SK-MEL-5 (cell line): ENCODE results near the gene SOX6. TPM values are rescaled to one million over a fixed set of nuclear protein-coding genes. Genes with fewer than 3 reads are reported as not detected.

ENCODE experiments used
- DNase-seq: peaks from one replicate; pipeline ENCODE4 v3.0.0-alpha.2; 2016; ENCODE audit warnings: low read depth, low spot score
- in situ Hi-C: cut with HindIII; loops from 2 replicates; pipeline ENCODE4 v1.10.0; 2016; ENCODE audit warnings: low sequenced_read_pairs, high pct_unique_total_duplicates, low pct_unique_long_range_greater_than_20kb
- total RNA-seq: library from RNA; depleted of rRNA; stranded (reverse); fragments of >200 nt; shearing (Covaris generic); gene quantifications from 2 replicates; pipeline ENCODE4 v1.2.3, GENCODE V29; 2014

Gene SOX6
- total RNA-seq, 1 experiment from 2014 or later: 84.9 TPM

GRCh38 chr11:16337421-16338213 lies 18.7 kb downstream of the SOX6 start:
- in situ Hi-C loops: no loop called here
- DNase-seq: peak; percentile 43

- in situ Hi-C loops: no loop called here
- DNase-seq: peak; percentile 86
Measured at GRCh38 chr11:16336721-16337120, 19.6 kb downstream of the SOX6 start.

GRCh38 chr11:16336204-16336603 lies 20.1 kb downstream of the SOX6 start:
- no peak for DNase-seq
- in situ Hi-C loops: no loop called here

- no peak for DNase-seq
- in situ Hi-C loops: no loop called here
Measured at GRCh38 chr11:16335236-16335962, 20.9 kb downstream of the SOX6 start.

- no peak for DNase-seq
- in situ Hi-C loops: no loop called here
Measured at GRCh38 chr11:16326679-16327297, 29.6 kb downstream of the SOX6 start.

- no peak for DNase-seq
- in situ Hi-C loops: no loop called here
Measured at GRCh38 chr11:16322190-16322589, 34.2 kb downstream of the SOX6 start.

- DNase-seq: no peak
- in situ Hi-C loops: no loop called here
Measured at GRCh38 chr11:16321148-16321547, 35.2 kb downstream of the SOX6 start.

GRCh38 chr11:16318320-16318719 lies 38.0 kb downstream of the SOX6 start:
- in situ Hi-C loops: no loop called here

GRCh38 chr11:16317712-16318111 lies 38.6 kb downstream of the SOX6 start:
- in situ Hi-C loops: no loop called here
- no peak for DNase-seq

More at GRCh38 chr11:16318320-16318719, 38.0 kb downstream of the SOX6 start:
- peak; percentile 32 for DNase-seq

GRCh38 chr11:16313846-16314245 lies 42.5 kb downstream of the SOX6 start:
- no peak for DNase-seq
- in situ Hi-C loops: no loop called here

- DNase-seq: no peak
- in situ Hi-C loops: no loop called here
Measured at GRCh38 chr11:16312233-16312765, 44.0 kb downstream of the SOX6 start.

GRCh38 chr11:16311831-16312230 lies 44.5 kb downstream of the SOX6 start:
- in situ Hi-C loops: no loop called here
- no peak for DNase-seq

GRCh38 chr11:16310943-16311342 lies 45.4 kb downstream of the SOX6 start:
- in situ Hi-C loops: no loop called here
- DNase-seq: no peak

GRCh38 chr11:16309226-16309625 lies 47.1 kb downstream of the SOX6 start:
- in situ Hi-C loops: no loop called here
- no peak for DNase-seq

- in situ Hi-C loops: no loop called here
- DNase-seq: no peak
Measured at GRCh38 chr11:16301462-16301861, 54.9 kb downstream of the SOX6 start.

- in situ Hi-C loops: no loop called here
- DNase-seq: no peak
Measured at GRCh38 chr11:16299884-16300782, 56.2 kb downstream of the SOX6 start.

GRCh38 chr11:16299390-16299789 lies 57.0 kb downstream of the SOX6 start:
- DNase-seq: no peak
- in situ Hi-C loops: no loop called here
